H1 (cell line): ENCODE data around the gene RALGAPA2. TPM values are rescaled to one million over a fixed set of nuclear protein-coding genes. Genes with fewer than 3 reads are reported as not detected.

Experiments used
- CTCF ChIA-PET: fragments of 300-600 bp; sonication (Branson Sonifier 250); formaldehyde crosslinking; loops from one replicate; lab custom pipeline; 2021; ENCODE audit not compliant: partially characterized antibody; lab: Charles Lee
- POLR2A ChIA-PET: fragments of 300-600 bp; sonication (Branson Sonifier 250); formaldehyde crosslinking; loops from one replicate; lab custom pipeline; 2021; ENCODE audit warnings: inconsistent platforms; ENCODE audit not compliant: partially characterized antibody; lab: Charles Lee
- DNase-seq, 2 experiments: peaks; one replicate each; pipeline versions ENCODE4 v3.0.0 to v3.0.0-alpha.2; 2010 to 2022; ENCODE audit warnings: low spot score in 2 of 2, low read depth in 1 of 2, mixed read lengths in 1 of 2
- FAIRE-seq: peaks from 2 replicates; lab custom pipeline; 2011; peaks lifted over from hg19 to GRCh38; lab: Jason Lieb, UNC
- H2AFZ ChIP-seq: 2 replicates; pipeline ENCODE4 v1.8.1; 2012; ENCODE audit warnings: low read length, inconsistent platforms
- H2AK5ac ChIP-seq: 2 replicates; pipeline ENCODE4 v1.6.1; 2013; ENCODE audit warnings: low read depth, low read length
- H2BK120ac ChIP-seq: replicated peaks from 2 replicates; pipeline ENCODE3; 2013; ENCODE audit warnings: low read depth, low read length, inconsistent platforms
- H2BK12ac ChIP-seq: 2 replicates; pipeline ENCODE4 v1.6.1; 2013; ENCODE audit warnings: low read depth, low read length
- H2BK15ac ChIP-seq: 2 replicates; pipeline ENCODE4 v1.6.1; 2013; ENCODE audit warnings: low read length
- H2BK20ac ChIP-seq: 2 replicates; pipeline ENCODE4 v1.6.1; 2013; ENCODE audit warnings: low read length
- H2BK5ac ChIP-seq: 2 replicates; pipeline ENCODE4 v1.6.1; 2013; ENCODE audit warnings: low read depth, low read length
- H3K14ac ChIP-seq: 2 replicates; pipeline ENCODE4 v1.6.1; 2013; ENCODE audit warnings: inconsistent platforms; ENCODE audit not compliant: insufficient read length
- H3K18ac ChIP-seq: 2 replicates; pipeline ENCODE4 v1.6.1; 2013; ENCODE audit warnings: low read length; ENCODE audit errors: extremely low read depth
- H3K23ac ChIP-seq: 2 replicates; pipeline ENCODE4 v1.6.1; 2013; ENCODE audit warnings: inconsistent platforms; ENCODE audit not compliant: insufficient read length
- H3K23me2 ChIP-seq: 2 replicates; pipeline ENCODE4 v1.6.1; 2013; ENCODE audit warnings: low read depth, low read length
- H3K27ac ChIP-seq: 2 replicates; pipeline ENCODE4 v1.6.1; 2011; ENCODE audit warnings: low read depth, low read length, inconsistent platforms
- H3K27me3 ChIP-seq, 4 experiments: replicated peaks in 1 of 4; 1 replicate in 1 of 4; 2 replicates in 3 of 4; pipeline versions ENCODE4 v1.6.1 to v1.8.1; 2011 to 2013; ENCODE audit warnings: low read length in 3 of 4, mild to moderate bottlenecking in 3 of 4, inconsistent platforms in 2 of 4, mixed read lengths in 2 of 4, moderate library complexity in 1 of 4; ENCODE audit not compliant: control insufficient read depth in 3 of 4, insufficient read depth in 3 of 4; ENCODE audit errors: extremely low read depth in 1 of 4
- H3K36me3 ChIP-seq, 4 experiments: 2 replicates each; pipeline versions ENCODE4 v1.6.1 to v1.8.1; 2011 to 2013; ENCODE audit warnings: mild to moderate bottlenecking in 4 of 4, low read length in 3 of 4, moderate library complexity in 2 of 4, control low read depth in 1 of 4, inconsistent platforms in 1 of 4; ENCODE audit not compliant: insufficient read depth in 4 of 4, control insufficient read depth in 2 of 4
- H3K4ac ChIP-seq: replicated peaks from 2 replicates; pipeline ENCODE3; 2013; ENCODE audit warnings: low read length, low read depth, mixed read lengths, inconsistent platforms; ENCODE audit not compliant: insufficient read length
- H3K4me1 ChIP-seq, 4 experiments: replicated peaks in 1 of 4; 1 replicate in 1 of 4; 2 replicates in 3 of 4; pipeline versions ENCODE4 v1.6.1 to v1.8.1; 2011 to 2013; ENCODE audit warnings: low read length in 3 of 4, inconsistent platforms in 2 of 4, mixed read lengths in 1 of 4; ENCODE audit not compliant: insufficient read depth in 4 of 4, control insufficient read depth in 3 of 4
- H3K4me2 ChIP-seq, 2 experiments: 2 replicates each; pipeline versions ENCODE4 v1.6.1 to v1.8.1; 2011 to 2013; ENCODE audit warnings: low read depth in 2 of 2, low read length in 2 of 2, control low read depth in 1 of 2, inconsistent platforms in 1 of 2, mild to moderate bottlenecking in 1 of 2; ENCODE audit not compliant: insufficient read depth in 1 of 2
- H3K4me3 ChIP-seq, 4 experiments: fragments of 200-600, 300-600 bp in 1 of 4; sonication (generic), shearing (Covaris generic), sonication (Bioruptor Twin) in 1 of 4; 2 replicates each; pipeline versions ENCODE4 v1.5.1 to v1.8.1; 2011 to 2016; ENCODE audit warnings: low read length in 4 of 4, low read depth in 3 of 4, control low read depth in 2 of 4, inconsistent platforms in 2 of 4, mild to moderate bottlenecking in 2 of 4, mixed read lengths in 1 of 4, moderate library complexity in 1 of 4; ENCODE audit not compliant: insufficient read depth in 2 of 4; ENCODE audit errors: extremely low read depth in 1 of 4
- H3K56ac ChIP-seq: replicated peaks from 2 replicates; pipeline ENCODE3; 2013; ENCODE audit warnings: low read depth, mild to moderate bottlenecking, mixed read lengths, low read length, inconsistent platforms; ENCODE audit not compliant: insufficient read length
- H3K79me1 ChIP-seq: 2 replicates; pipeline ENCODE4 v1.6.1; 2013; ENCODE audit warnings: low read depth, low read length, control low read depth
- H3K79me2 ChIP-seq, 2 experiments: 2 replicates each; pipeline versions ENCODE4 v1.6.1 to v1.8.1; 2012 to 2013; ENCODE audit warnings: low read length in 2 of 2, mild to moderate bottlenecking in 2 of 2, inconsistent platforms in 1 of 2; ENCODE audit not compliant: insufficient read depth in 2 of 2, control insufficient read depth in 1 of 2
- H3K9ac ChIP-seq, 4 experiments: replicated peaks in 1 of 4; 1 replicate in 1 of 4; 2 replicates in 3 of 4; pipeline versions ENCODE4 v1.6.1 to v1.8.1; 2011 to 2013; ENCODE audit warnings: low read depth in 3 of 4, low read length in 3 of 4, control low read depth in 2 of 4, mild to moderate bottlenecking in 2 of 4, moderate library complexity in 2 of 4, inconsistent platforms in 1 of 4; ENCODE audit errors: extremely low read depth in 1 of 4
- H3K9me3 ChIP-seq, 2 experiments: 2 replicates each; pipeline versions ENCODE4 v1.6.1 to v1.8.1; 2012 to 2013; ENCODE audit warnings: mild to moderate bottlenecking in 2 of 2, moderate library complexity in 2 of 2, control low read depth in 1 of 2, inconsistent platforms in 1 of 2, low read depth in 1 of 2, low read length in 1 of 2, mixed read lengths in 1 of 2; ENCODE audit not compliant: insufficient read depth in 2 of 2
- H4K20me1 ChIP-seq, 2 experiments: replicated peaks in 1 of 2; 2 replicates each; pipeline versions ENCODE3 to v1.8.1; 2011 to 2013; ENCODE audit warnings: inconsistent platforms in 2 of 2, low read length in 2 of 2, mild to moderate bottlenecking in 1 of 2; ENCODE audit not compliant: insufficient read depth in 2 of 2, control insufficient read depth in 1 of 2
- H4K5ac ChIP-seq: 2 replicates; pipeline ENCODE4 v1.6.1; 2013; ENCODE audit warnings: low read length, low read depth, mixed read lengths, inconsistent platforms; ENCODE audit not compliant: insufficient read length
- H4K8ac ChIP-seq: 2 replicates; pipeline ENCODE4 v1.8.0; 2013; ENCODE audit warnings: mild to moderate bottlenecking, moderate library complexity, low read length, inconsistent platforms; ENCODE audit not compliant: insufficient read depth; ENCODE audit errors: extremely low read depth
- H4K91ac ChIP-seq: replicated peaks from 2 replicates; pipeline ENCODE3; 2013; ENCODE audit warnings: low read length, mixed read lengths, inconsistent platforms; ENCODE audit not compliant: insufficient read length
- ASH2L ChIP-seq: fragments of 200-600, 300-600 bp; sonication (generic); IDR thresholded peaks from one replicate; pipeline ENCODE4 v1.7.1; 2017; ENCODE audit warnings: low read length
- CEBPB ChIP-seq: IDR thresholded peaks from 2 replicates; pipeline ENCODE4 v1.6.1; 2012; ENCODE audit warnings: low read depth, low read length
- KDM5A ChIP-seq: fragments of 200-600 bp; IDR thresholded peaks from 2 replicates; pipeline ENCODE4 v1.7.1; 2012; ENCODE audit warnings: mild to moderate bottlenecking, low read length, inconsistent platforms, mixed read lengths
- WGBS, 2 experiments: shearing (Covaris generic) in 1 of 2; methylation state at CpG; one replicate each; pipeline versions ENCODE4 v1.1.6 to v1.1.7; 2013 to 2015; ENCODE audit warnings: low lambda C conversion rate in 2 of 2, mixed read lengths in 2 of 2, inconsistent platforms in 1 of 2, low coverage in 1 of 2, missing lambda C conversion rate in 1 of 2; ENCODE audit not compliant: insufficient replicate concordance in 2 of 2, insufficient coverage in 1 of 2, insufficient read length in 1 of 2; ENCODE audit errors: extremely low coverage in 1 of 2, missing lambda C conversion rate in 1 of 2; 5-methylcytosine and 5-hydroxymethylcytosine counted together
- polyA plus RNA-seq, 7 experiments: library from polyadenylated mRNA; depleted of rRNA in 3 of 7; stranded (reverse) in 5 of 7; unstranded in 2 of 7; fragments of >200 nt in 5 of 7; fragments of 200-250 nt in 2 of 7; gene quantifications; 1 replicate in 5 of 7; 2 replicates in 1 of 7; 4 replicates in 1 of 7; pipeline versions ENCODE4 v1.2.1 to v1.2.3, GENCODE V29; 2011 to 2013; ENCODE audit warnings: missing spikeins in 2 of 7, mixed read lengths in 2 of 7
- total RNA-seq: library from RNA; stranded (reverse); fragmentation: NEBNext Ultra II Directional; extraction: Animal tissue kit (Norgen Biotek cat#: 25700); gene quantifications from 2 replicates; pipeline ENCODE4 v1.2.1, GENCODE V29; 2021

Gene RALGAPA2
- total and polyA plus RNA-seq, 2 of the 8 experiments (the other 6 are each of a cell fraction or from before 2014, with no cell fraction given): 5.1 to 25.5 TPM

- H2BK20ac ChIP-seq: no peak overlapping the region
- no peak overlapping the region for H3K4me3 ChIP-seq
- H4K91ac ChIP-seq: no peak overlapping the region
- no peak overlapping the region for H2AK5ac ChIP-seq
- no peak overlapping the region for H2AFZ ChIP-seq
- no peaks in the 10 kb centered on the region for H3K27me3 ChIP-seq
- no peaks in the 10 kb centered on the region for H3K4me1 ChIP-seq
- POLR2A ChIA-PET: no interaction called here
- H3K23me2 ChIP-seq: no peaks in the 10 kb centered on the region
- H2BK15ac ChIP-seq: no peak overlapping the region
- H4K5ac ChIP-seq: no peak overlapping the region
- no peaks in the 10 kb centered on the region for H3K79me2 ChIP-seq
- no peaks in the 10 kb centered on the region for H3K79me1 ChIP-seq
- H3K4me2 ChIP-seq: no peak overlapping the region
- CTCF ChIA-PET: no interaction called here
- FAIRE-seq (no peak), DNase-seq (no peak)
- no peak overlapping the region for H3K14ac ChIP-seq
- H4K20me1 ChIP-seq: no peaks in the 10 kb centered on the region
- no peak overlapping the region for H3K18ac ChIP-seq
- 87% methylated on average over 5 of the region's 5 CpGs; no CpG with 5 or more reads in 1 of the 2 experiments for WGBS, 2 experiments
- no peak overlapping the region for H2BK12ac ChIP-seq
- H3K4ac ChIP-seq: no peak overlapping the region
- no peak overlapping the region for H3K9ac ChIP-seq
- no peak overlapping the region for H2BK120ac ChIP-seq
- no peak overlapping the region for H4K8ac ChIP-seq
- no peak overlapping the region for H3K23ac ChIP-seq
- no peak overlapping the region for H3K56ac ChIP-seq
- no peaks in the 10 kb centered on the region for H3K36me3 ChIP-seq
- H2BK5ac ChIP-seq: no peak overlapping the region
- peaks cover 0 to 4% of the 10 kb centered on the region in 2 experiments; a peak in 1 of 4 replicates for H3K9me3 ChIP-seq
- H3K27ac ChIP-seq: no peak overlapping the region
- TF ChIP-seq CEBPB: no peak
- no peak for TF ChIP-seq ASH2L
- no peak for TF ChIP-seq KDM5A
These were observed 40.3 kb upstream of the RALGAPA2 start for GRCh38 chr20:20752712-20753111.
